Gastroesophageal sphincter (tissue), 3 donors: ENCODE measurements around the gene TMBIM1.

Experiments
- CTCF ChIP-seq, 4 experiments: fragments of 200-600 bp in 2 of 4; fragments of 450-650 bp in 2 of 4; sonication (generic) in 1 of 4; IDR thresholded peaks; one replicate each; pipeline ENCODE4 v1.5.1; 2017 to 2019; ENCODE audit warnings: antibody characterized with exemption in 4 of 4, mild to moderate bottlenecking in 2 of 4, moderate library complexity in 2 of 4
- EP300 ChIP-seq: sonication (generic); formaldehyde crosslinking; IDR thresholded peaks from one replicate; pipeline ENCODE4 v1.6.1; 2017; ENCODE audit warnings: antibody characterized with exemption, mild to moderate bottlenecking
- POLR2A ChIP-seq, 2 donors: fragments of 450-650 bp; IDR thresholded peaks; one replicate each; pipeline ENCODE4 v1.6.1; 2017; ENCODE audit warnings: antibody characterized with exemption in 2 of 2, mild to moderate bottlenecking in 2 of 2, moderate library complexity in 1 of 2
- POLR2AphosphoS5 ChIP-seq: sonication (generic); formaldehyde crosslinking; IDR thresholded peaks from one replicate; pipeline ENCODE4 v1.6.1; 2017; ENCODE audit warnings: antibody characterized with exemption

GRCh38 chr2:218331745-218332144, 39.4 kb upstream of the TMBIM1 start:
- TF ChIP-seq POLR2AphosphoS5 (no peak), CTCF (IDR thresholded peaks at IDR 0.05) (no peak), POLR2A (IDR thresholded peaks at IDR 0.05) (no peak), EP300 (no peak)
